H1 (cell line): Measurements from ENCODE around the gene IWS1. TPM values are rescaled to one million over a fixed set of nuclear protein-coding genes. Genes with fewer than 3 reads are reported as not detected.

Experiments
- CBX8 ChIP-seq: fragments of 300-800, 300-1000 bp; sonication (generic); IDR thresholded peaks from 2 replicates; pipeline ENCODE4 v1.7.1; 2016; ENCODE audit warnings: low read depth, low read length, borderline replicate concordance
- CHD2 ChIP-seq: IDR thresholded peaks from 2 replicates; pipeline ENCODE4 v1.6.1; 2012; ENCODE audit warnings: low read length, improper control_type of control experiment
- NRF1 ChIP-seq: IDR thresholded peaks from 2 replicates; pipeline ENCODE4 v1.6.1; 2011; ENCODE audit warnings: mild to moderate bottlenecking, low read depth, low read length, improper control_type of control experiment
- polyA plus RNA-seq, 7 experiments: library from polyadenylated mRNA; depleted of rRNA in 3 of 7; stranded (reverse) in 5 of 7; unstranded in 2 of 7; fragments of >200 nt in 5 of 7; fragments of 200-250 nt in 2 of 7; gene quantifications; 1 replicate in 5 of 7; 2 replicates in 1 of 7; 4 replicates in 1 of 7; pipeline versions ENCODE4 v1.2.1 to v1.2.3, GENCODE V29; 2011 to 2013; ENCODE audit warnings: missing spikeins in 2 of 7, mixed read lengths in 2 of 7
- total RNA-seq: library from RNA; stranded (reverse); fragmentation: NEBNext Ultra II Directional; extraction: Animal tissue kit (Norgen Biotek cat#: 25700); gene quantifications from 2 replicates; pipeline ENCODE4 v1.2.1, GENCODE V29; 2021

The IWS1 gene
- total and polyA plus RNA-seq, 2 of the 8 experiments (the other 6 are each of a cell fraction or from before 2014, with no cell fraction given) = 18.4 to 64.8 TPM

DNA sequence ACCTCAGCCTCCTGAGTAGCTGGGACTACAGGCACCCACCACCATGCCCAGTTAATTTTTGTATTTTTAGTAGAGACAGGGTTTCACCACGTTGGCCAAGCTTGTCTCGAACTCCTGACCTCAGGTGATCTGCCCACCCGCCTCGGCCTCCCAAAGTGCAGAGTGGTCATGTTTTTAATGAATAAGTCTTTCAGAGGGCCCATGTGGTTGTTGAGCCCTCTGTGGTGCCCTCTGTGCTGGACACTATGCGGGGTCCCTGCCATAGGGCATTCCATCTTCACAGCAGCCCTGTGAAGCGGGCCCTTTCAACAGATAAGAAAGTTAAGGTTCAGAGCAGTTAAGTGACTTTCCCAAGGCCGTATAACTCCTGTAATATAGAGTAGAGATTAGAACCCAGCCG lies 35.1 kb upstream of the IWS1 start (continued):
- TF ChIP-seq CBX8 (no peak), CHD2 (no peak), NRF1 (no peak)
